Dendritic cell treated with granulocyte-macrophage colony-stimulating factor and Interleukin-4, amounts not matched to agents 40 ng/mL and 50 ng/mL, for 4 days (primary cell): Measurements from ENCODE around the gene UFSP2.
A peak's percentile ranks its signal among the peaks of the same experiment; 100 is the strongest.

Experiments
- H3K27ac Mint-ChIP-seq: one replicate; pipeline ENCODE4 v1.8.0; 2022; ENCODE audit warnings: mild to moderate bottlenecking, mixed read lengths
- H3K27me3 Mint-ChIP-seq: one replicate; pipeline ENCODE4 v1.8.0; 2022; ENCODE audit warnings: mild to moderate bottlenecking, mixed read lengths
- H3K36me3 Mint-ChIP-seq: one replicate; pipeline ENCODE4 v1.8.0; 2022; ENCODE audit warnings: low read depth, mixed read lengths
- H3K4me1 Mint-ChIP-seq: one replicate; pipeline ENCODE4 v1.8.0; 2022; ENCODE audit warnings: low read depth, mixed read lengths
- H3K4me3 Mint-ChIP-seq: one replicate; pipeline ENCODE4 v1.8.0; 2022; ENCODE audit warnings: mild to moderate bottlenecking, moderate library complexity, mixed read lengths
- H3K9me3 Mint-ChIP-seq: one replicate; pipeline ENCODE4 v1.8.0; 2022; ENCODE audit warnings: mixed read lengths
- intact Hi-C: fragments of 100-400 bp; cut with micrococcal nuclease; formaldehyde crosslinking; loops from one replicate; pipeline ENCODE4 v1.15.0; 2022

The UFSP2 gene, protein sequence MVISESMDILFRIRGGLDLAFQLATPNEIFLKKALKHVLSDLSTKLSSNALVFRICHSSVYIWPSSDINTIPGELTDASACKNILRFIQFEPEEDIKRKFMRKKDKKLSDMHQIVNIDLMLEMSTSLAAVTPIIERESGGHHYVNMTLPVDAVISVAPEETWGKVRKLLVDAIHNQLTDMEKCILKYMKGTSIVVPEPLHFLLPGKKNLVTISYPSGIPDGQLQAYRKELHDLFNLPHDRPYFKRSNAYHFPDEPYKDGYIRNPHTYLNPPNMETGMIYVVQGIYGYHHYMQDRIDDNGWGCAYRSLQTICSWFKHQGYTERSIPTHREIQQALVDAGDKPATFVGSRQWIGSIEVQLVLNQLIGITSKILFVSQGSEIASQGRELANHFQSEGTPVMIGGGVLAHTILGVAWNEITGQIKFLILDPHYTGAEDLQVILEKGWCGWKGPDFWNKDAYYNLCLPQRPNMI

DNA sequence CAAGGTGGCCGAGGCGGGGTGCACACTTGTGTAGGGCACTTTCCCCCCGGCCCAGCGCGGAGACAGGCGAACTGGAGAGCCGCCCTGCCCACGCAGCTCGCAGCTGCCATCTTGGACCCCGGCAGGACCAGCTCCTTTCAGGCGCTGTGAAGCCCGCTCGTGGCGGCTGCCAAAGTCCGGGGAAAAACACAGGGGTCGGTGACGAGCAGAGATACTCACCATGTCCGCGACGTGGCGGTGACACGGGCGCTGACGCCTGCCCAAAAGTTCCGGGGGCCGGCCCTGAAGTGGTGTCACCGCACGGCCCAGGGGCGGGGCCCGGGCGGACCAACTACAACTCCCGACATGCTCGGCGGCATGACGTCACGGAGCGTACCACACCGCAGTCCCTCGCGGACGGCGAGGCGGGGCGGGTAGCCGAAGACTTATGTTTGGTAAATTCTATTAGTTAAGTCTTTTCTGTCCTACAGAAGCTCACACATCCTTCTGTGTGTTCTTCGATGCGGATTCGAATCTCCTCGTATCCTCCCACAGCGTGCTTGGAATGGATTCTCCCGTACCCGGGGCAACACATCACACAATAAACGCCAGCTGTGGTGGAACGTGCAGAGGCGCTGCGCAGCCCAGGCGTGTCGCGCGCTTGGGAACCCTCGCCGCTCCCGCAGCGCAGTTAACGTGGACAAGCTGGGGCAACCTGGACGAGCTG lies at the start of gene UFSP2:
TSS of gene UFSP2 (minus strand) at position 318 of the 706 bp plus-strand sequence. CDS start at position 222, 96 bp downstream.
- Mint-ChIP-seq H3K9me3 (no peaks in the 10 kb centered on the region), H3K27me3 (peaks cover 28% of the 10 kb centered on the region), H3K27ac (peak within 1 kb of the TSS; percentile 94), H3K36me3 (peaks cover 30% of the 10 kb centered on the region), H3K4me3 (peak within 1 kb of the TSS; percentile 79), H3K4me1 (peaks cover 36% of the 10 kb centered on the region)
- intact Hi-C loops, result loop anchor here (1.0 to 10.0 kb wide), 4 partner anchors 15 to 221 kb away; partner anchors contain the start of genes ANKRD37, CCDC110, CFAP97 and SNX25

DNA sequence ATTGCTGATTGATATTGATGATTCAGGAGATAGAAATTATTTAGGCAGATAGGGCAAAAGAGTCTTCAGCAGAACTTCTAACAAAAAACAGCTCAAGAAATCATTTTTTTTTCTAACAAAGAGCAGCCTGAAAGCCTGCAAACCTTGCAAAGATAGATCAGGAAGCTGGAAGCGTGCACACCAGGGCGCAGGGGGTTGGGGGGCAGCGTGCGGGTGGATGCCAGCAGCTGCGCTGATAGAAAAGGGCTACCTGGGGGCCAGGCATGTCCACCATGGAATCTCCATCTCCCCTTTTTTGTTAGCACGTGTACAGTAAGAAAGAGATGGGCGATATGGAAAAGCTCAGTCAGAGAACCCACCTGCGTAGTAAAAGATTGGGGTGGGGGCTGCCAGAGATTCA lies 47.5 kb upstream of the UFSP2 start:
- Mint-ChIP-seq H3K4me3 (no peak overlapping the region), H3K4me1 (peaks cover 6% of the 10 kb centered on the region), H3K9me3 (peaks cover 6% of the 10 kb centered on the region), H3K27ac (no peak overlapping the region), H3K27me3 (peaks cover 60% of the 10 kb centered on the region), H3K36me3 (no peaks in the 10 kb centered on the region)
- intact Hi-C loops, result loop anchor here (5.0 to 10.0 kb wide), 3 partner anchors 122 to 719 kb away; partner anchors contain the start of genes CFAP97 and CYP4V2

DNA sequence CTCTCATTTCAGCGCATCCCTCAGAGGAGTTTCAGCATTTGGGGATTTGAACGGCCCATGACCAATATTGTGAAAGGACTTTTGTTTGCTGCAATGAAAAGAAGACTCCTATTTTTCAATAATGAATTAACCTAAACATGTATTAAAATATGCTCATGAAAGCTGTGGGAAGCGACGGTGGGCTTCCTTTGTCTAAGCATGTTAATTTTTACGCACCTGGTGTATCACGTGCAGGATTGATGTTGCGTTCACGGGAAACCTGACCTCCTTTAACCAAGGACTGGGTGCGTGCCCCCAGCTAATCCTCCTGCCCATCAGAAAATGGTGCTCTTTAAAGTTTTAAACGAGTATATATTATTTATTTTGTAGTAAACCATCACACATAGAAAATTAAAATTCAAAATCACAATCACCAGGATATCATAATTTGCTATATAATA lies 46.4 kb upstream of the UFSP2 start:
- no peaks in the 10 kb centered on the region for H3K36me3 Mint-ChIP-seq

DNA sequence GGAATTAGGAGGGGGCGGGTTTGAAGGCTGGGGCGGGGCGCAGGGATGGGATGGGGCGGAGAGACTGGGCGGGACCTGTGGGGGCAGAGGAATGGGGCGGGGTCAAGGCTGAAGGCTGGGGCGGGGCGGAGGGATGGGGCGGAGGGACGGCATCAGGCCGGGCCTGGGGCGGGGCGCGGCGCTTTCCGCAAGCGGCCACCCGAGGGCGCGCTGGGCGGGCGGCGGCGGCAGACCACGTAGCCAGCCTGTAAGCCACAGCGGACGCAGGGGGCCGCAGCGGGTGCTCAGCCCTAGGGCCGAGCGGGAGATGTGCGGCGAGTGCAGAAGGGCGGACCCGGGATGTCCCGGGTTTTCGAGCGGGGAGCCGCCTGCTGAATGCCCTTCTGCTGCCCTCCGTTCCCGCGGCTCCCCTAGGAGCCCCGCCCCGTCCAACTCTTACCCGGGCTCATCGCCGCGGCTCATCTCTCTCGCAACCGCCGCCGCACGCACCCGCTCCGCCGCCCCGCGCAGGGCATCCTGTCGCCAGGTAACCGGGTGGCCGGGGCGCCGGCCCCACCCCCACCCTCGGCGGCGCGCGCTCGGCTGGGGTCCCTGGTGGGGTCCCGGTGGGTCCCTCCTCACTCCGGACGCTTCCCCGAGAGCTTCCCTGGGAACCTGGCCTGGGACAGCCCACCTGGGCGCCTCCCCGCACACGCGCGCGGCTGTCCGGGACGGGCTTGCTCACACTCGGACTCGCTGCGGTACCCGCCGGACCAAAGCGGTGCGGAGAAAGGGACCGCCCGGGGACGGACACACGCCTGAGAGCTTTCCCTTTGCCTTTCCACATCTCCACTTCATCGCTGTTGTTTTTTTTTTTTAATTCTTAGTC lies 45.7 kb upstream of the UFSP2 start, which contains the start of gene CCDC110:
TSS of gene CCDC110 (minus strand) at position 499 of the 868 bp plus-strand sequence. CDS start at position 449, 50 bp downstream.
- H3K27ac Mint-ChIP-seq, result peak within 1 kb of the TSS; percentile 32
- peaks cover 6% of the 10 kb centered on the region for H3K4me1 Mint-ChIP-seq
- H3K27me3 Mint-ChIP-seq, result peaks cover 59% of the 10 kb centered on the region
- H3K4me3 Mint-ChIP-seq, result peak within 1 kb of the TSS; percentile 73
- no peaks in the 10 kb centered on the region for H3K36me3 Mint-ChIP-seq
- peaks cover 6% of the 10 kb centered on the region for H3K9me3 Mint-ChIP-seq
- intact Hi-C loops, result loop anchor here (1.0 to 10.0 kb wide), 5 partner anchors 46 to 721 kb away; partner anchors contain the start of genes ANKRD37, CFAP97, CYP4V2 and UFSP2

More for the DNA sequence above, 46.4 kb upstream of the UFSP2 start:
- H3K9me3 Mint-ChIP-seq, result peaks cover 6% of the 10 kb centered on the region
- intact Hi-C loops, result loop anchor here (5.0 to 10.0 kb wide), 3 partner anchors 123 to 720 kb away; partner anchors contain the start of genes CFAP97 and CYP4V2
- H3K4me1 Mint-ChIP-seq, result peaks cover 6% of the 10 kb centered on the region
- H3K4me3 Mint-ChIP-seq, result peak overlapping the region; percentile 73
- H3K27ac Mint-ChIP-seq, result peak overlapping the region; percentile 32
- peaks cover 59% of the 10 kb centered on the region for H3K27me3 Mint-ChIP-seq

DNA sequence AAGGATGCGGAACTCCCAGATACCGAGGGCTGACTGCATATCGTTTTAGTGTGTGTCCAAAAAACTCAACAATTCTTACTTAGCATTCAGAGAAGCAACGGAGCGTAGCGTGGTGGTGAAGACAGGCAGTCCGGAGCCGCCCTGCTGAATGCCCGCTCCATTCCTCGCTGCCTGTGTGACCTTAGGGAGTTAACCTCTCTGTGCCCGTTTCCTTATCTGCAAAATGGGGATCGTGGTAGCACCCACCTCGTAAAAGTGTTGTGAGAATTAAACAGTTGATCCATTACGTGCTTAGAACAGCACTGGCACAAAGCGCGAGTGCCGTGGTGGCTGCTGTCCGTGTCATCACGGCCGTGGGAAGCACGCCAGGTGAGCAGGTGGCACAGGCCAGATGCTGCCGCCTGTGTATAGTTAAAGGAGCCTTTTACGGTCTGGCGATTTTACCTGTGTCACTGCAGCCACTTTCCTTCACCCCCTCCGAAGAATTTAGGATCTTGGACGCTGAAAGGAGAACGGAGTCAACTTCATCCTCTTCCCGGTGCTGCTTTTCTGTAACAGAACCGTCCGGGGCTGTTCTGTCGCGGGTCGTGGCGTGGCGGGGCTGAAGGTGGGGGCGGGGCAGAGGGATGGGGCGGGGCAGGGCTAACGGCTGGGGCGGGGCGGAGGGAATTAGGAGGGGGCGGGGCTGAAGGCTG lies 44.9 kb upstream of the UFSP2 start:
- intact Hi-C loops, result loop anchor here (1.0 to 10.0 kb wide), 5 partner anchors 45 to 722 kb away; partner anchors contain the start of genes ANKRD37, CFAP97, CYP4V2 and UFSP2
- H3K4me3 Mint-ChIP-seq, result peak overlapping the region; percentile 45
- peaks cover 65% of the 10 kb centered on the region for H3K27me3 Mint-ChIP-seq
- H3K4me1 Mint-ChIP-seq, result peaks cover 6% of the 10 kb centered on the region
- peaks cover 6% of the 10 kb centered on the region for H3K9me3 Mint-ChIP-seq
- H3K36me3 Mint-ChIP-seq, result no peaks in the 10 kb centered on the region
- no peak overlapping the region for H3K27ac Mint-ChIP-seq

DNA sequence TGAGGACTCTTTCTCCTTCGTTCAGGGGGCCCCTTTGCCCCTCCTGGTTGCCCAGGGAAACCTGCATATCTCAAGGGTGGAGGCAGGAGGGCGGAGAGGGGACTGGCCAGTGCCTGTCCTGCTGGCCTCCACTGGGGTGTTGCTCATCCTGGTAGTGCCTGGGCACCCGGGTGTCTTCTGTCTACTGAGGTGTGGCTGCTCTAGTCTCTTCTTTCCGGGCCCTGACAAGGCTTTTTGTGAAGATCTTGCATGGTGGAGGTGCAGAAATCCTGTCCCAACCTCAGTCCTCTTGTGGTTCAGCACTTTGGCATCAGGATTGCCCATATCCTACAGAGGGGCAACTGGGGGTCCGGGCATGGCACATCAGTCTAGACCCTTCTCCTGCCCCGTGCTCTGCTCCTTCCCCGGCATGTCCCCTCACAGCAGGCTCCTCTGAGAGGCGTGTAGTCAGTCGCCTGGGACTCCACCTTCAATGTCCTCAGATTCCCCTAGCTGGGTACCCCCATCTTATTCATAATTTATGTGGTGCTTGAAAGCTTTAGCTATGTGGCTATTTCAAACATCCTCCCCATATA lies 43.9 kb upstream of the UFSP2 start:
- Mint-ChIP-seq H3K27me3 (peaks cover 67% of the 10 kb centered on the region), H3K36me3 (no peaks in the 10 kb centered on the region), H3K4me1 (peaks cover 6% of the 10 kb centered on the region), H3K9me3 (peaks cover 6% of the 10 kb centered on the region), H3K27ac (no peak overlapping the region), H3K4me3 (no peak overlapping the region)
- intact Hi-C loops, result loop anchor here (5.0 to 10.0 kb wide), 3 partner anchors 125 to 723 kb away; partner anchors contain the start of genes CFAP97 and CYP4V2

DNA sequence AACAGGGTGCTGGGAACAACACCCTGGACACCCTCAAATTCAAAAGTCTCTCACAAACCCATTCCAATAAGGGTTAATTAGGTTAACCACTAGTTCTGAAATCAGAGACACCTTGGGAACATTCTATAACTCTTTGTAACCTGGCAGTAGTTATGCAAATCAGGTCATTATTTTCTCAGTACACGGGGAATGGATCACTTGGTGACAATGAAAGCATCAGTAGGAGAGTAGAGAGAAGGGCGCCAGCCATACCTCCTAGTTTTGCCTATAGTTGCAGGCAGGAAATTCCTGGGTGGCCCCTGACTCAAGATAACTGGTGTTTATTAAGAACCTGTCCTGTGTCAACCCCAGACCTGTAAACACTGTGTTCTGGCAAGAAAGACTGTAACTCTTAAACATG lies 43.2 kb upstream of the UFSP2 start:
- H3K9me3 Mint-ChIP-seq, result peaks cover 6% of the 10 kb centered on the region
- no peak overlapping the region for H3K27ac Mint-ChIP-seq
- H3K4me1 Mint-ChIP-seq, result peaks cover 6% of the 10 kb centered on the region
- H3K36me3 Mint-ChIP-seq, result no peaks in the 10 kb centered on the region
- intact Hi-C loops, result no loop called here
- H3K27me3 Mint-ChIP-seq, result peaks cover 71% of the 10 kb centered on the region
- H3K4me3 Mint-ChIP-seq, result no peak overlapping the region

DNA sequence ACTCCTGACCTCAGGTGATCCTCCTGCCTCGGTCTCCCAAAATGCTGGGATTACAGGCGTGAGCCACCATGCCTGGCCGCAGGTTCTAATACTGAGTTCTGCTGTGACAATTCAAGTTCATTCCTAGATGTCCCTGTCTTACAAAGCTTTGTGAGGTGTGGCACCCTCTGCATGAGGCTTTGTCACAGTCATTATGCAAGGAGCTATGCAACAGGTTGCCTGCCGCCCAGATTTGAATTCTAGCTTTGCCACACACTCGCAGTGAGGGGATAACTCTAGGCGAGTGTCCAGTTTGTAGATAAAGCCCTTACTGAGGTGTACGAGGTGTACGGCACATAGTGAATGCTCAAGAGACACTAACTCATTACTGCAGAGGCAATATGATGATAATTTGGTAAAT lies 42.2 kb upstream of the UFSP2 start:
- H3K36me3 Mint-ChIP-seq, result no peaks in the 10 kb centered on the region
- intact Hi-C loops, result no loop called here
- H3K9me3 Mint-ChIP-seq, result peaks cover 6% of the 10 kb centered on the region
- H3K27ac Mint-ChIP-seq, result no peak overlapping the region
- H3K4me1 Mint-ChIP-seq, result peaks cover 6% of the 10 kb centered on the region
- no peak overlapping the region for H3K4me3 Mint-ChIP-seq
- peaks cover 64% of the 10 kb centered on the region for H3K27me3 Mint-ChIP-seq

DNA sequence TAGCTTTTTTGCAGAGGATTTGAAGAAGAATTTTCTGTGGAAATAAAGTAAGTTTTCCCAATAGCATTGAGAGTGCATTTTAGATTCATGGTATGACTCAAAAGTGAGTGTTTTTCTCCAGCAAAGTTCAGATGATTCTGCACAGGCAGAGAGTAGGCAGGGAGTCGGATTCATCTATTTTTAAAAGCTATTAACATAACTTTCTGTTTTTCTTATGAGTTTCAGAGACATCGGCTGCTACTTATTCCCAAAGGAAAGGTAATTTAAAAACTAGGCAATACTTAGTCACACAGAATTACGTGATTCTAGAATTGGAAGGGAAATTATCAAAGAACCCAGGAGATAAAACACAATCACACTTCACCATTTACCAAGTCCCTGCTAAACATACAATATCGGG lies 41.3 kb upstream of the UFSP2 start:
- Mint-ChIP-seq H3K27ac (no peak overlapping the region), H3K9me3 (peaks cover 6% of the 10 kb centered on the region), H3K27me3 (peaks cover 57% of the 10 kb centered on the region), H3K36me3 (no peaks in the 10 kb centered on the region), H3K4me1 (peaks cover 5% of the 10 kb centered on the region), H3K4me3 (no peak overlapping the region)
- intact Hi-C loops, result no loop called here

DNA sequence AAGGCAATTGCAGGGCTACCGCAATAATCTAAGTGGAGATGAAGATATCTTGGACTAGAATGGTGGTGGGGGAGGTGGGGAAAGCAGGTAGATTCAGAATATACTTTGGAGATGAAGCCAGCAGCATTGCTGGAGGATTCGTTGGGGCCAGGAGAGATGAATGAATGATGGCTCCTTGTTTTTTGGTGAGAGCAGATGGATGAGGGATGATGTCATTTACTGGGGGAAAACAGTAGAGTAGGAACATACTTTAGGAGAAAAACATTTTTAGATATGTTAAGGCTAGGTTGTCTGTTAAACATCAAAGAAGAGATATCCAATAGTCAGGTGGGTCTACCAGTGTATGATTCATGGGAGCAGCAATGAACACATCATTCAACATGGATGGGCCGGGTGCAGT lies 39.9 kb upstream of the UFSP2 start:
- H3K36me3 Mint-ChIP-seq, result no peaks in the 10 kb centered on the region
- intact Hi-C loops, result no loop called here
- H3K4me1 Mint-ChIP-seq, result no peaks in the 10 kb centered on the region
- no peak overlapping the region for H3K27ac Mint-ChIP-seq
- peaks cover 58% of the 10 kb centered on the region for H3K27me3 Mint-ChIP-seq
- H3K4me3 Mint-ChIP-seq, result no peak overlapping the region
- peaks cover 6% of the 10 kb centered on the region for H3K9me3 Mint-ChIP-seq

DNA sequence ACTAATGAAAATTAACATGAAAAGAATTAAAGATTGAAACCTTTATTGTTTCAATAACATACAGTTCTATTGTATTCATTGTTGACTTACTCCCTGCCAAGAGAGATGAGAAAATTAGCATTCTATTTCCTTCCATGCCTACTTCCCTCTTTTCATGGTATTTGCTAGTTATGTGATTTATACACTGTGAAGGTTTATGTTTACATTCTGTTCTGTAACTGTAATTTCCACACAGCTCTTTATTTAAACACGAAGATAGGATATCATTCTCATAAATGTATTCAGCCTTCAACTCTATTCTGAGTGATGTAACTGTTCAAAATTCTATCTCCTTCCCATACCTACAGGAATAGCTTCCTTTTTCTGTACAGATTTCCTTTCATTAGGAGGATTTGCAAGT lies 39.1 kb upstream of the UFSP2 start:
- intact Hi-C loops, result no loop called here

DNA sequence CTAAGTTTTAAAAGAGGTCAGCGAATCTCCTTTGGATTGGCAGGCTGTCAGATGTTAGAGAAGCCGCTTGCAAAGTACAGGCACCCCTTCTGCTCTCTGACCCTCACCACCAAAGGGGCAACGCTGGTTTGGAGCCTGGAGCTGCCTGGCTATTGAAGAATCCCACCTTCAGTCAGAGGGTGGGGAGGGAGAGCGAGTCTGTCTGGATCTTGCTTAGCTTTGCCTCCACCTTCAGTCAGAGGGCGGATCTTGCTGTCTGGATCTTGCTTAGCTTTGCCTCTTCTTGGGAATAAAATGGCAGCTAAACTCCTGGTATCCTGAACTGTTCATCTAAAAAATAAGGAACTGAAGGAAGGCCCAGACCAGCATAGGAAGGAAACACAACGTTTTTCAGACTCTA lies 38.4 kb upstream of the UFSP2 start:
- peaks cover 54% of the 10 kb centered on the region for H3K27me3 Mint-ChIP-seq

More for the DNA sequence above, 39.1 kb upstream of the UFSP2 start:
- no peak overlapping the region for H3K4me3 Mint-ChIP-seq
- H3K4me1 Mint-ChIP-seq, result no peaks in the 10 kb centered on the region
- no peaks in the 10 kb centered on the region for H3K36me3 Mint-ChIP-seq
- H3K27ac Mint-ChIP-seq, result no peak overlapping the region
- H3K27me3 Mint-ChIP-seq, result peaks cover 54% of the 10 kb centered on the region
- peaks cover 6% of the 10 kb centered on the region for H3K9me3 Mint-ChIP-seq

More for the DNA sequence above, 38.4 kb upstream of the UFSP2 start:
- Mint-ChIP-seq H3K9me3 (peaks cover 6% of the 10 kb centered on the region), H3K4me3 (no peak overlapping the region), H3K36me3 (no peaks in the 10 kb centered on the region), H3K4me1 (no peaks in the 10 kb centered on the region), H3K27ac (no peak overlapping the region)
- intact Hi-C loops, result no loop called here
